Thyroid gland (tissue), 4 donors: ENCODE results near the gene SEC24D. TPM values are rescaled to one million over a fixed set of nuclear protein-coding genes. Genes with fewer than 3 reads are reported as not detected.

Experiments
- DNase-seq, 2 donors: peaks; one replicate each; pipeline ENCODE4 v3.0.0-alpha.2; 2019
- H3K27ac ChIP-seq, 3 donors: fragments of 200-600 bp; sonication (generic); 1 replicate in 2 of 3; 2 replicates in 1 of 3; pipeline ENCODE4 v1.5.1; 2016 to 2019; ENCODE audit warnings: mild to moderate bottlenecking in 1 of 3, moderate library complexity in 1 of 3
- H3K27me3 ChIP-seq: fragments of 200-600 bp; sonication (generic); one replicate; pipeline ENCODE4 v1.5.1; 2019
- H3K36me3 ChIP-seq, 2 donors: fragments of 200-600 bp; sonication (generic); one replicate each; pipeline ENCODE4 v1.5.1; 2016 to 2019
- H3K4me1 ChIP-seq, 2 donors: fragments of 200-600 bp; sonication (generic); one replicate each; pipeline ENCODE4 v1.5.1; 2017 to 2019
- H3K4me3 ChIP-seq, 3 donors: fragments of 200-600 bp; sonication (generic); replicated peaks in 1 of 3; 1 replicate in 2 of 3; 2 replicates in 1 of 3; pipeline ENCODE4 v1.5.1; 2016; ENCODE audit warnings: mild to moderate bottlenecking in 1 of 3
- H3K9me3 ChIP-seq: fragments of 200-600 bp; sonication (generic); one replicate; pipeline ENCODE4 v1.5.1; 2017
- CTCF ChIP-seq, 6 experiments: fragments of 200-600 bp in 3 of 6; fragments of 450-650 bp in 3 of 6; sonication (generic) in 3 of 6; IDR thresholded peaks; one replicate each; pipeline ENCODE4 v1.5.1; 2016 to 2019; ENCODE audit warnings: antibody characterized with exemption in 6 of 6, mild to moderate bottlenecking in 2 of 6, inconsistent platforms in 1 of 6, moderate library complexity in 1 of 6
- POLR2A ChIP-seq, 2 donors: fragments of 450-650 bp; IDR thresholded peaks; one replicate each; pipeline ENCODE4 v1.6.1; 2017; ENCODE audit warnings: antibody characterized with exemption in 2 of 2, mild to moderate bottlenecking in 2 of 2, moderate library complexity in 1 of 2
- WGBS, 2 donors: methylation state at CpG; one replicate each; pipeline ENCODE4 v1.1.5; 2017; 5-methylcytosine and 5-hydroxymethylcytosine counted together
- intact Hi-C: fragments of 100-400 bp; cut with DNase I; formaldehyde crosslinking; loops from one replicate; pipeline ENCODE4 v1.15.1; 2023
- total RNA-seq, 4 donors: library from RNA; depleted of rRNA; stranded (reverse); fragments of >200 nt; gene quantifications; one replicate each; pipeline ENCODE4 v1.2.3, GENCODE V29; 2016

SEC24D gene
- total RNA-seq, 4 donors from 2014 or later, result 56.3 to 120 (median 80.4) TPM

- intact Hi-C loops, result loop anchor here (10.0 kb wide), 1 partner anchor 198 kb away; no protein-coding TSS in a partner anchor
- WGBS, 2 donors, result 94% methylated on average over 6 of the region's 6 CpGs
- Histone ChIP-seq H3K4me1 (peaks cover 15 to 27% of the 10 kb centered on the region in 2 donors), H3K9me3 (no peaks in the 10 kb centered on the region), H3K36me3 (peaks cover 18 to 25% of the 10 kb centered on the region in 2 donors), H3K27ac (peak overlapping the region in 1 of 3 donors; percentile 80), H3K27me3 (no peaks in the 10 kb centered on the region), H3K4me3 (no peak overlapping the region)
- TF ChIP-seq POLR2A (IDR thresholded peaks at IDR 0.05), result no peak
- no peak for TF ChIP-seq CTCF (IDR thresholded peaks at IDR 0.05)
- DNase-seq, result no peak
Observed at GRCh38 chr4:118767109-118767508, 68.8 kb downstream of the SEC24D start.

GRCh38 chr4:118765399-118765798 lies 70.5 kb downstream of the SEC24D start:
- WGBS, 2 donors, result 9 to 11% methylated on average over 1 of the region's 1 CpG
- H3K27me3 ChIP-seq, result no peaks in the 10 kb centered on the region
- no peak for DNase-seq
- H3K27ac ChIP-seq, result peak overlapping the region; percentile 16 to 80 (median 71)
- peaks cover 18 to 25% of the 10 kb centered on the region in 2 donors for H3K36me3 ChIP-seq
- H3K4me1 ChIP-seq, result peaks cover 24 to 36% of the 10 kb centered on the region in 2 donors
- H3K4me3 ChIP-seq, result no peak overlapping the region
- intact Hi-C loops, result loop anchor here (10.0 kb wide), 1 partner anchor 199 kb away; no protein-coding TSS in a partner anchor
- TF ChIP-seq POLR2A (IDR thresholded peaks at IDR 0.05), result no peak
- no peak for TF ChIP-seq CTCF (IDR thresholded peaks at IDR 0.05)
- H3K9me3 ChIP-seq, result no peaks in the 10 kb centered on the region

GRCh38 chr4:118762730-118763477 lies 73.0 kb downstream of the SEC24D start:
- TF ChIP-seq POLR2A (IDR thresholded peaks at IDR 0.05) (no peak), CTCF (IDR thresholded peaks at IDR 0.05) (no peak)
- peaks cover 24 to 36% of the 10 kb centered on the region in 2 donors for H3K4me1 ChIP-seq
- intact Hi-C loops, result loop anchor here (10.0 kb wide), 1 partner anchor 202 kb away; no protein-coding TSS in a partner anchor
- no peaks in the 10 kb centered on the region for H3K27me3 ChIP-seq
- peaks cover 16 to 23% of the 10 kb centered on the region in 2 donors for H3K36me3 ChIP-seq
- 83 to 85% methylated on average over 3 of the region's 3 CpGs for WGBS, 2 donors
- H3K4me3 ChIP-seq, result no peak overlapping the region
- no peaks in the 10 kb centered on the region for H3K9me3 ChIP-seq
- no peak for DNase-seq
- H3K27ac ChIP-seq, result peak overlapping the region; percentile 9 to 80 (median 71)

- Histone ChIP-seq H3K36me3 (peaks cover 15 to 23% of the 10 kb centered on the region in 2 donors), H3K27me3 (no peaks in the 10 kb centered on the region), H3K4me3 (no peak overlapping the region), H3K27ac (peak overlapping the region in 1 of 3 donors; percentile 43), H3K4me1 (peaks cover 24 to 36% of the 10 kb centered on the region in 2 donors), H3K9me3 (no peaks in the 10 kb centered on the region)
- 79 to 93% methylated on average over 5 of the region's 5 CpGs for WGBS, 2 donors
- intact Hi-C loops, result loop anchor here (10.0 kb wide), 1 partner anchor 203 kb away; no protein-coding TSS in a partner anchor
- no peak for TF ChIP-seq POLR2A (IDR thresholded peaks at IDR 0.05)
- TF ChIP-seq CTCF (IDR thresholded peaks at IDR 0.05), result no peak
- no peak for DNase-seq
Observed at GRCh38 chr4:118762155-118762554, 73.8 kb downstream of the SEC24D start.
